A673 (cell line): Measurements from ENCODE around the gene AHDC1. TPM values are rescaled to one million over a fixed set of nuclear protein-coding genes. Genes with fewer than 3 reads are reported as not detected.

Source experiments
- BruUV-seq: library from RNA; stranded (reverse); fragments of 400-500 nt; replicated peaks from 2 replicates; lab custom pipeline; 2021; lab: Mats Ljungman, UMichigan
- CTCF ChIA-PET: fragments of 300-600 bp; sonication (Branson Sonifier 250); formaldehyde crosslinking; loops from one replicate; lab custom pipeline; 2022; ENCODE audit warnings: antibody characterized with exemption; lab: Charles Lee
- POLR2A ChIA-PET: fragments of 300-600 bp; sonication (Branson Sonifier 250); formaldehyde crosslinking; loops from one replicate; lab custom pipeline; 2022; ENCODE audit warnings: antibody characterized with exemption; ENCODE audit not compliant: low non-redundant PET; lab: Charles Lee
- DNase-seq: peaks from one replicate; pipeline ENCODE4 v3.0.0-alpha.2; 2015; ENCODE audit warnings: low spot score
- H3K27ac ChIP-seq: fragments of 200-600 bp; sonication (generic); 2 replicates; pipeline ENCODE4 v1.5.1; 2016; ENCODE audit warnings: mixed run types, low read depth, mild to moderate bottlenecking, mixed read lengths, antibody characterized with exemption, low read length; ENCODE audit not compliant: poor library complexity, severe bottlenecking
- H3K27me3 ChIP-seq: fragments of 200-600 bp; sonication (generic); replicated peaks from 2 replicates; pipeline ENCODE4 v1.6.1; 2017; ENCODE audit warnings: mixed run types, low read depth, mild to moderate bottlenecking, mixed read lengths, antibody characterized with exemption, low read length; ENCODE audit not compliant: insufficient read depth, poor library complexity
- H3K36me3 ChIP-seq: fragments of 200-600 bp; sonication (generic); 2 replicates; pipeline ENCODE4 v1.6.1; 2016; ENCODE audit warnings: mixed run types, mild to moderate bottlenecking, mixed read lengths, antibody characterized with exemption, low read length; ENCODE audit not compliant: insufficient read depth, poor library complexity, severe bottlenecking
- H3K4me1 ChIP-seq: fragments of 200-600 bp; sonication (generic); 2 replicates; pipeline ENCODE4 v1.6.1; 2017; ENCODE audit warnings: mixed run types, mild to moderate bottlenecking, mixed read lengths, antibody characterized with exemption, low read length; ENCODE audit not compliant: insufficient read depth, poor library complexity, severe bottlenecking
- H3K4me3 ChIP-seq: fragments of 200-600 bp; sonication (generic); 2 replicates; pipeline ENCODE4 v1.5.1; 2016; ENCODE audit warnings: low read depth, mixed run types, mild to moderate bottlenecking, mixed read lengths, low read length; ENCODE audit not compliant: poor library complexity, severe bottlenecking
- H3K9me3 ChIP-seq: fragments of 200-600 bp; sonication (generic); 2 replicates; pipeline ENCODE4 v1.6.1; 2016; ENCODE audit warnings: mixed run types, low read depth, mild to moderate bottlenecking, mixed read lengths, antibody characterized with exemption, low read length; ENCODE audit not compliant: poor library complexity, severe bottlenecking
- EZH2 ChIP-seq: fragments of 200-600 bp; sonication (generic); IDR thresholded peaks from 2 replicates; pipeline ENCODE4 v1.6.1; 2017; ENCODE audit warnings: borderline replicate concordance, low read depth, mild to moderate bottlenecking, mixed read lengths, antibody characterized with exemption, low read length; ENCODE audit not compliant: poor library complexity, severe bottlenecking
- intact Hi-C: fragments of 100-400 bp; cut with micrococcal nuclease; formaldehyde crosslinking; loops from one replicate; pipeline ENCODE4 v1.10.0; 2022; ENCODE audit not compliant: unreplicated experiment
- total RNA-seq: library from RNA; stranded (reverse); gene quantifications from 2 replicates; pipeline ENCODE4 v1.2.3, GENCODE V29; 2021
- TF ChIP-seq, protein P1 (sequence below): fragments of 300-800, 200-600 bp; sonication (generic); conservative IDR thresholded peaks from 2 replicates; pipeline ENCODE4 v1.5.1; 2017; ENCODE audit warnings: low read depth, mild to moderate bottlenecking, antibody characterized with exemption, low read length, moderate library complexity, mixed read lengths

AHDC1 gene
- total RNA-seq, 1 experiment from 2014 or later = 33.2 TPM

DNA sequence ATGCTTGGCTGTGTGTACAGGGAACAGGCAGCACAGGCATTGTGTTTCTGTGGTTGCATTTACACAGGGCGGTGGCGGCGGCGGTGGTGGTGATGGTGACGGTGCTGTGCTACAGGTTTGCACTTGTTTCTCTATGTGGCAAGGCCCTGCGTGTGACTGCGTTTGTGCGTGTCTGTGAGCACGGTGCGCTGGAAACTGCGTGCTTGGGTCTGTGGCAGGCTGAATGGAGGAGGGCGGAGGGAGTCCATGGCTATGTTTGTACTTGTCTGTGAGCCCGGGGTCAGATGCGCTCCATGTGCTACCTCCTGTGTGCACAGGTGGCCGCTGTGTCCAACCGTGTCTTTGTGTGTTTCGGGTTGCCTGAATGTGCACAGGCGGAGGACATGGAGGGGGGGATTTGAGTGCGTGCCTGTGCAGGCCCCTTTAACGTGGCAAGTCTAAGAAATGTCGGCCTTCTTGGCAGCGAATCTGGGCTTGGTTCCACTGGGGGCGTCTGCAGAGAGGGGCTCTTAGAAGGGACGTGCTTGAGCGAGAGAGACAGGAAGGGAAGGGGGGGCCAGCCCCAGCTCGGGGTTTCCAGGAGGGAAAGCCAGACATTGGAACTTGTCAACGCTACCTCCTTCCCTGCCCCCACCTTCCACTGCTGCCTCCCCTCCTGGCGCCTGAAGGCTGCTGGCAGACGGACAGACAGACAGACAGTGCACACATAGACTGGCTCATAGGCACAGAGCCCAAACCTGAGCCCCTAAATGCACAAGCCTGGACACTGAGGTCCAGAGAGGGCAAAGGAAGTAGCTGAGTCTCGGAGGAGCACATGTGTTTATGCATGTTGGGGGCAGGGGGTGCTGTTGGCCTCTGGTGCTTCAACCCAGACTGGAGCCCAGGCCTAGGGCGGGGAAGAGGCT, 81.3 kb downstream of the AHDC1 start:
- H3K4me1 ChIP-seq = peaks cover 53% of the 10 kb centered on the region
- no peak for TF ChIP-seq EZH2
- TF ChIP-seq, protein P1, sequence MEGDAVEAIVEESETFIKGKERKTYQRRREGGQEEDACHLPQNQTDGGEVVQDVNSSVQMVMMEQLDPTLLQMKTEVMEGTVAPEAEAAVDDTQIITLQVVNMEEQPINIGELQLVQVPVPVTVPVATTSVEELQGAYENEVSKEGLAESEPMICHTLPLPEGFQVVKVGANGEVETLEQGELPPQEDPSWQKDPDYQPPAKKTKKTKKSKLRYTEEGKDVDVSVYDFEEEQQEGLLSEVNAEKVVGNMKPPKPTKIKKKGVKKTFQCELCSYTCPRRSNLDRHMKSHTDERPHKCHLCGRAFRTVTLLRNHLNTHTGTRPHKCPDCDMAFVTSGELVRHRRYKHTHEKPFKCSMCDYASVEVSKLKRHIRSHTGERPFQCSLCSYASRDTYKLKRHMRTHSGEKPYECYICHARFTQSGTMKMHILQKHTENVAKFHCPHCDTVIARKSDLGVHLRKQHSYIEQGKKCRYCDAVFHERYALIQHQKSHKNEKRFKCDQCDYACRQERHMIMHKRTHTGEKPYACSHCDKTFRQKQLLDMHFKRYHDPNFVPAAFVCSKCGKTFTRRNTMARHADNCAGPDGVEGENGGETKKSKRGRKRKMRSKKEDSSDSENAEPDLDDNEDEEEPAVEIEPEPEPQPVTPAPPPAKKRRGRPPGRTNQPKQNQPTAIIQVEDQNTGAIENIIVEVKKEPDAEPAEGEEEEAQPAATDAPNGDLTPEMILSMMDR = peak; percentile 32; the same call in 1 of the 2 replicates
- H3K9me3 ChIP-seq = no peaks in the 10 kb centered on the region
- POLR2A ChIA-PET = no interaction called here
- intact Hi-C loops = no loop called here
- H3K27ac ChIP-seq = peak overlapping the region; percentile 51
- H3K4me3 ChIP-seq = no peak overlapping the region
- no peaks in the 10 kb centered on the region for H3K36me3 ChIP-seq
- CTCF ChIA-PET = no interaction called here
- no peak for DNase-seq
- BruUV-seq = no TSS peak
- no peaks in the 10 kb centered on the region for H3K27me3 ChIP-seq

- ChIA-PET POLR2A (no interaction called here), CTCF (no interaction called here)
- H3K4me3 ChIP-seq = no peak overlapping the region
- no peaks in the 10 kb centered on the region for H3K27me3 ChIP-seq
- TF ChIP-seq, protein P1 = no peak
- TF ChIP-seq EZH2 = no peak
- peaks cover 46% of the 10 kb centered on the region for H3K4me1 ChIP-seq
- no peaks in the 10 kb centered on the region for H3K36me3 ChIP-seq
- intact Hi-C loops = no loop called here
- no peaks in the 10 kb centered on the region for H3K9me3 ChIP-seq
- DNase-seq = no peak
- no TSS peak for BruUV-seq
- no peak overlapping the region for H3K27ac ChIP-seq
These were observed 82.0 kb downstream of the AHDC1 start for GRCh38 chr1:27521861-27522431.

GRCh38 chr1:27521336-27521831, 82.6 kb downstream of the AHDC1 start:
- TF ChIP-seq, protein P1 = no peak
- no peak for TF ChIP-seq EZH2
- H3K36me3 ChIP-seq = no peaks in the 10 kb centered on the region
- POLR2A ChIA-PET = no interaction called here
- no peak overlapping the region for H3K4me3 ChIP-seq
- intact Hi-C loops = no loop called here
- BruUV-seq = no TSS peak
- H3K4me1 ChIP-seq = peaks cover 40% of the 10 kb centered on the region
- H3K27ac ChIP-seq = no peak overlapping the region
- no peaks in the 10 kb centered on the region for H3K27me3 ChIP-seq
- no peaks in the 10 kb centered on the region for H3K9me3 ChIP-seq
- no peak for DNase-seq
- CTCF ChIA-PET = no interaction called here
